ENCODE results near the gene C11orf91. TPM values are rescaled to one million over a fixed set of nuclear protein-coding genes. Genes with fewer than 3 reads are reported as not detected.
"Not testable (repeated sequence)": the region's sequence is repeated elsewhere in the genome, so short reads cannot be mapped to it uniquely, and the experiment has no call there.

Gene C11orf91
- polyA plus RNA-seq, 1 donor = not detected

DNA sequence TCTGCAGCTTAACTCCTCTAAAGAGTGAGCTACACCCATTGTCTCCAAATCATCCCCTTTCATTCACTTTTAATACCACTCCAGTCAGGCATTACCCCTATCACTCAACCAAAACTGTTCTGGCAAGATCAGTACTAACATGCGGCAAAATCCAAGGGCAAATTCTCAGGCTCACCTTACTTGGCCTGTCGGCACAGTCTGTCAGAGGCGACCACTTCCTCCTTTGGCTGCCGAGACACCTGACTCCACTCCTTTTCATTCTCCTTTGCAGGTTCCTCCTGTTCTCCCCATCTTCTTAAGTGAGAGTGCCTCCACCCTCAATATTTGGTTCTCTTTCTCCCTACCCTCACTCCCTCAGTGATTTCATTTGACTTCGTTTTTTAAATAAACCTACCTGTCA, 4.2 kb downstream of the C11orf91 start:
- no peak for DNase-seq

DNA sequence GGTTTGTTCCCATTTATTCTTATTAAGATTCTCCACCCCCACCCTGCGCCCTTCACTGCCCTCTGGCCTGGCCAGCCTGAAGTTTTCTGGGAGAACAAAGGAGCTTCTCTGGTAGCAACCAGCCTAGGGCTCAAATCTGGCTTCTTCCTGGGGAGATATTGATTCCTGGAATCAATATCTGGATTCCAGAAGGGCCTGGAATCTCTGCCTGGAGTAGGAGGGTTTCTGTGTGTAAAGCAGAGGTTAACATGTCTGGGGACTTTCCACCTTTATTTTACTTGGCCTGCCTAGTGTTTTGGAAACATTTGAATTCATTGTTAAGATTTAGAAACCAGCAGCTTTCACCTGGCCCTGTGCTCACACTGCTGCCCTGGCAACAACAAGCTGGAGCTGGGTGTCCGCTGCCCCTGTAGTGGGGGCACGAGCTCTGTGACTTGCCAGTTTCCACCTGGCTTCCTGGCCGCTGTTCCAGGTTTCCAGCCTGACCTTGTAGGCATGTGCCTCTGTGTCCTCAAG, 5.5 kb downstream of the C11orf91 start:
- no peak for DNase-seq

DNA sequence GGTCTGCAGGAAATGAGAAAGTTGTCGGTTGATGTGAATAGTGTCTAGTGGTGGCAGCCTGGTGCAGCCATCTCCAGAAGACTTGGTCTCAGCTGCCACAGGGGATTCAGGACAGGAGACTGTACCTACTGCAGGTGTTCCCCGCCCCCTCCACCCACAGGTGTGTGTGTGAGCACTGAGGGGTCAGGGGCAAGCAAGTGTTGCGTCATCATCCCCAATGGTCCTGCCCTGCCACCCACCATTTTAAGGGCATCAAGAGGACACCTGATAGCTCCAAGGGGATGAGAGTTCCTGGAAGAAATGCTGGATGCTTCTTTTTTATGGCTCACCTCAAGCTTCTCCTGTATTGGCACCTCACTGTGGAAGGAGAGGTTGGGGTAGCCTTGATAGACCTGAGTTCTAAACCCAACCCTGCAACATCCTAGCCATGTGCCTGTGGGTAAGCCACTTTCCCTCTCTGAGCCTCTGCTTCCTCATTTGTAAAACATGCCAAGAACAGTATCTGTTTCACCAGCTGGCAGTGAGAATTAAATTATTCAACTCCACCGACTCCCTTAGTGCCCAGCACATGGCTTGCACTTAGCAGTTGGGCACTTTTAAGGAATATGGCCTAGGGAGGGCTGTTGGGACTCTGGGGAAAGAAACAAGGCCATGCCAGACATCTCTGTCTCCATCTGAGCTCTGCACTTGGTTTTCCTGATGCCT, 6.1 kb downstream of the C11orf91 start:
- no peak for DNase-seq

DNA sequence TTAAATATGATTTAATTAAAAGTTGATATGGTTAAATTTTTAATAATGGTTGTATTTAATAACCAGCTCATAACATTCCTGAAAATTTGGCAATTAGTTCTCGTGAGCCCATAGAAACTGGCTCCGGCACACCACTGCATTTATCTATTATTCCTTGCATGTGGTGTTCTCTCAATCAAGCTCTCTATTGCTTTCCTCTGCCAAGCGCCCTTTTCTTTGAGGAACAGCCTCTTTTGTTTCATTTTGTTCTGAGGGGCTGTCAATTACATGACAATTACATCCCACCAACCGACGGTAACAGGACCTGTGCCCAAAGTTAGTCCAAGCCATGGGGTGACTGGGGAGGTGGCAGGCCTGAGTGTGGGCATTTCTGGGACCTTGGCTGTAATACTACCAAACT, 8.1 kb downstream of the C11orf91 start:
- DNase-seq = no peak

DNA sequence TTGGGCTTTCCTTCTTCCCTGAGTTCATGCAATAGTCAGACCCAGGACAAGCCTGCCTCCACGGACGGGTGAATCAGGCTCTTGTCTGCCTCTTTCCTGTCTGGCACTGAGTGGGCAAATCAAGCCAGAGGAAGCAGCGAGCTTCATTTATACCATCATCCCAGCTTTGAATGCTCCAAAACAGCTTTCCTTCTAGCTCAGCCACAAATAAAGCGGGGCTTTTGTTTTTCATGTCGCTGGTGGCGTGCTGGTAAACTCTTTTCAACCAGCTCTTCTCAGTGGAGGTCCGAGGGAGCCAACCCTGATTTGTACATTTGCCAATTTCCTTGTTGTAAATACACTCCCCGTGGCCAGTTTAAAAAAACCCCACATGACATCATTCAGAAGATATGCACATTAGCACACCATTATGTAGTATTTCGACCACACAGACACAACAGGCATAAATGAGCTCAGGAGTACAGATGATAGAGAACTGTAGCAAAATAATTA, 8.6 kb downstream of the C11orf91 start:
- peak; percentile 72 for DNase-seq

DNA sequence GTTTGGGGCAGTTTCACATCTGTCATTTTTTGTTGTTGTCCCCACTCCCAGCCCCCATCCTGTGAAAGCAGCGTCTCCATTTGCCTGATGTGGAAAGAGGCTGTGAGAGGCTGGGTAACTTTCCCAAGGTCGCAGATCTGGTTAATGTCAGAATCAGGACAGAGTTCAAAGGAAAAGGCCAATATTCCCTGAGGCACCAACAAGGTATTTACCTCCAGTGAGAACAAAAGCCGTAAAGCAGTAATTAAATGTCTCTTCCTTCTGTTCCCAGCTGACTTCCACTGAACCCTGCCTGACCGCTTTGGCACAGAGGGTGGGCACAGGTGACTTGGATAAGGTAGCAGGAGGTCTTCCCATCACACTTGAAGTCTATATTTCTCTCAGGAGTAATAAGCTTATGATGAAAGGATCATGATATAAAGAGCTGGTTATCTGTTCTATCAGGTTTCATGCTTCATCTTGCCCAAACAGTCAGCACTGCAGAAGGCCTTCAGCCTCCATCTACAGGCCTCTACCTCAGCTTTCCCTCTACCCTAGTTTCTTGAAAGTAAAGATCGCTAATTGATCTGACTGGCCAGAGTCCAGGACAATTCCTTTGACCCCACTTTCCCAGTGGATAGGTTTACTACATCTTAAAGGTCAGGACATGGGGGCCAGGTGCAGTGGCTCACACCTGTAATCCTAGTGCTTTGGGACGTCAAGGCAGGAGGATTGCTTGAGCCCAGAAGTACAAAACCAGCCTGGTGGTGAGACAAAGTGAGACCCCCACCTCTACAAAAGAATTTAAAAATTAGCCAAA, 9.4 kb downstream of the C11orf91 start:
- no peak for DNase-seq

DNA sequence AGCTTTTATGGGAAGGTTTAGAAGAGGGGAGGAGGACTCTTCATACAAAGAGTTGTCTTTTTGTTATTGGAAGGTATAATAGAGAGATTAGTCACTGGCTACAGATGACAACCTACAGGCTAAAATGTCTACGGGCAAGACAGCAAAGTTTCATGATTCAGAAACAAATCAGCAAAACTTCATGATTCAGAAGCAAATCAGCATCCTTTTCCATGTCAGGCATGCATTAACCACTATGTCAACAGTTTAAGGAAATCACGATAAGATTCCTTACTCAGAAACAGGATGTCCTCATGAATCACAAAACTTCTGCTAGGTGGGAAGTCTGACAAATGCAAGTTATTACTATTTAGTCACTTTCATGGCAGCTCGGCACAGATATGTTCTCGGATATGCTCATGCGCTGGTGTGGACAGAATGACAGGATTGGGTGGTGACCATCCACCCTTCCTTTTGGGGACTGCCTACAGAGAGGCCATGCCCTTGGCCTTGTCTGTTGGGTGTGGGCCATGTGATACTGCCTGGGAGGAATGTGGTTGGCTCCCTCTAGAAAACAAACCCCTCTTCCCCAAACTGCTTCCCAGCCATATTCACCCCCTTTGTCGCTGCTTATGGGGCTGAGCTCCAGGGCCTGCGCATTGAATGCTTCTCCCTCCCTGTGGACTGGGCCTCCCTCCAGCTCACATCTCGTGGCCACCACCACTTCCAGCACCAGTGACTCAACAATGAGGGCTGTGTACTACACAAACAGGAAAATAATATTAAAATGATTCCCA, 10.1 kb downstream of the C11orf91 start:
- DNase-seq = no peak

DNA sequence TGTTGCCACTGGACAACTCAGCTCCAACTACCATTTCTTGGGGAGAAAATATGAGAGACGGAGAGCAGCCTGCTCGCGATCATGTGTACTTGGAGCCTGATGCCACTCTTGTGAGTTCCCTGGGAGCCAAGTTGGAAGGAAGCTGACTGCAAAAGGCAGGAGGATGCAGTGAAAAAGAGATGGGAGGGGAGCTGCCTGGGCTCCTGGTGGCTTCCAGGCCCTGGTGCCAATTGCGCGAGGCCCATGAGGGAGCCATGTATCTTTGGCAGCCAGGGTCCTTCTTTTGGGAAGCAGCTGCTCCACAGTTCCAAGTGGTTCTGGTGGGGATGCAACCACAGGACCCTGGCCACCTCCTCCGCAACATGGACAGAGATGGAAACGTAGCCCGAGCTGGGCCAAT, 11.1 kb downstream of the C11orf91 start:
- no peak for DNase-seq

DNA sequence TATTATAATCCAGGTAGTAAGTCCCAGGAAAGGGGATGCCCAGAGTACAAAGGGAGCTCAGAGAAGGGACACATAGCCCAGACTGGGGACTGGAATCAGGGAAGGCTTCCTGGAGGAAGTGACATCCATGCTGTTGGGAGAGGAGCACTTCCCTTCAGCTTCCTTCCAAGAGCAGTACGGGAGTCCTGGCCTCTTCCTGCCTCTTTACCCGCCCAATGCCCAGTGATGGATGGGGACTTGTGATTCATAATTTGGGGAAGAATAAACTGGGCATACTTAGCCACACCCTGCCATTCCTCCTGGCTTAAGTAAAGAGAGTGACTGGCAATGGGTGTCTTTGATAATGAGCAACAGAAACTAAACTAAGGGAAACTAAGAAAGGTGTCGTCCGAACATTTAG, 11.5 kb downstream of the C11orf91 start:
- DNase-seq = no peak

DNA sequence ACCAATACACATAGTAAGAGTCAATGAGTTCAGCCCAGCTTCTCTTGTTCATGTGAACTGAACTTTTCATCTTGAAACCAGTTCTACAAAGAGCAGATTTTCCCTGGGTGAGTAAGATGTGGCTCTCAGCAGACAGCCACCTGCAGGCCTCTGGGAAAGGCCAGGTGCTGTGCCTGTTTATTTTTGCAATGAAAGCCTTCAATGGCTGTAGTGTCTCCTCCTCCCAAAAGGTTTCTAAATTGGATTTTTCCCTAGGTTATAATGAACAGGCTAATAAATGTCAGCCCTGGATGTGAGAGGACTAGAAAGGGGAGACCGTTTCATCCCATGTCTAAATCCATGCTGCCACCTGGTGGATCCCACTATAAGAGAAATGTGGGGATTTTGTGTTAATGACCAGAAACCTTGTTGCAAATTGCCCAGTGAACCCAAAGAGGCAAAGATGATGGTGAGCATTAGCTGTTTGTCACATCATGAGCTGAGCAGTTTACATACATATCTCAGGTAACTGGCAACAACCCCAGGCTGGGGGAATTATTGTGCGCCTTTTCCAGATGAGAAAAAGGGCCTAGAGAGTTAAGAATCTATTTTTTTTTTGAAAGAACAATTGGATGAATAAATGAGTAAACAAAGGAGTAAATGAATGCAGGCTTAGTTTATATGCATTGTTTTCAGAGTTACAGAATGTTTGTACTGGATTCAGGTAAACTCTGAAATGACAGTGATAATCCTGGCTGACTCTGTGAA, 12.7 kb downstream of the C11orf91 start:
- DNase-seq = peak; percentile 68

DNA sequence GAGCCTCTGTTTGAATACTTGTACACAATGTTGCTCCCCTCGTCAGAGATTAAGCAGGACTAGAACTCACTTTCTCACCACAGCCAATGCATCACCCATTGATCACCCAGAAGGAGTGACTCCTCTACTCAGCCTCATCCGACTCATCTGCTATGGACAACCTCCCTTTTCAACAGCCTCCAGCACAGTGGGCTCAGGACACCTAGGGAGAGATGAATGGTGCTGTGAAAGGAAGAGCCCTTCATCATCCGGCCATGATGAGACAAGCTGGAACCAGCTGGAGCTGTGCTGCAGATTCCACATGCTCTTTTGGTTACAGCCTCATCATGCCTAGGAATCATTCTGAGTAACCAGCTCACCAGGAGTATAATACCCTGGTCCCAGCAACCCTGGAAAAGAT, 15.5 kb downstream of the C11orf91 start:
- no peak for DNase-seq

DNA sequence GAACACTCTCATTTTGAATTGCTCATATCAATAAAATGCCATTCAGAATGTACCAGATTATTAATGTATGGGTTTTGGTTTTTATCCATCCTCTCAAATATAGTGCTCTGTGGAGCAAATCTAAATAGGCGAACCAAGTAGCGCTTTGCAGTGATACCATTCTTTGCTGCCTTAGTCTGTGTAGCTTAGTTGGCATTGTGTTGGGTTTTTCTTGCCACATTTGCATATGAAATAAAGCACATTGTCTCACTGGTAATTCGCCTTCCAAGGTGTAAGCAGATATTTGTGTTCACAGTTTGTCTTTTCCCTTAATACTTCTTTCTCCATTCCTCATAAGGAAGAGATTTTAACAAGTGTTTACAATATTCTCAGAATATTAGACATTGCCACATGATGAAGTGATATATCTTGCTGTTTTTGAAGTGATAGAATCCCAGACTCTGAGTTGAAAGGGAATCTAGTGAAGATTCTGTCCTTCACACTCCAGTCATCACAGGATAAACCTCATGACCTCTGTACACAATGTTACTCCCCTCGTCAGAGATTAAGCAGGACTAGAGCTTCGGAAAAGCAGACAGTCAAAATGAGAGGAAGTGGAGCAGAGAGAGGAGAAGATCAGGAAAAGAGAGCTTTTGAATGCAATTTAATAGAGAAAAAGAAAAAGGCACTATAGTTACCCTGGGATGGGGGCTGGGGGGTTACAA, 16.5 kb downstream of the C11orf91 start:
- DNase-seq = no peak

DNA sequence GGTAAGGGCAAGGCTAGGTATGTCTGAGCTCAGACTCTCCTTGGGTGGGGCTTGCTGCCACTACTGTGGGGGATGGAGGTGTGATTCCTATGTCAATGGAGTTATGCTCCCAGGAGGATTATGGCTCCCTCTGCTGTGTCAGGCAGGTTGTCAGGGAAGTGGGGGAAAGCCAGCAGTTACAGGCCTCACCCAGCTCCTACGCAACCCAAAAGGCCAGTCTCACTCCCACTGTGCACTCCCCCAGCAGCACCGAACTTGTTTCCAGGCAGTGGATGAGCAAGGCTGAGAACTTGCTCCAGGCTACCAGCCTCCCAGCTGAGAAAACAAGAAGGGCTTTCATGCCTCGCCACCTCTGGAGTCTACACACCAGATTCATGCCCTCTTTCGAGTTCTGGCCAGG, 18.2 kb downstream of the C11orf91 start:
- DNase-seq = no peak

DNA sequence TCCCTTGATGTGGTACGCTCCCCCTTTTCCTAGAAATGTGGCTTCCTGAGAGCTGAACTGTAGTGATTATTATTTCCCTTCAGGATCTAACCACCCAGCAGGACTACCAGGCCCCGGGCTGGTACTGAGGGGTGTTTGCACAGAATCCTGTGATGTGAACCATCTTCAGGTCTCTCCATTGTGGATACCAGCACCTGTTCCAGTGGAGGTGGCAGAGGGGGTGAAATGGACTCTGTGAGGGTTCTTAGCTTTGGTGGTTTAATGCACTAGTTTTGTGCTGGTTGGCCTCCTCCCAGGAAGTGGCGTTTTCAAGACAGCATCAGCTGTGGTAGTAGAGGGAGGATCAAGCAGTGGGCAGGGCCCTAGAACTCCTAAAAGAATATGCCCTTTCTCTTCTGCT, 18.6 kb downstream of the C11orf91 start:
- no peak for DNase-seq

DNA sequence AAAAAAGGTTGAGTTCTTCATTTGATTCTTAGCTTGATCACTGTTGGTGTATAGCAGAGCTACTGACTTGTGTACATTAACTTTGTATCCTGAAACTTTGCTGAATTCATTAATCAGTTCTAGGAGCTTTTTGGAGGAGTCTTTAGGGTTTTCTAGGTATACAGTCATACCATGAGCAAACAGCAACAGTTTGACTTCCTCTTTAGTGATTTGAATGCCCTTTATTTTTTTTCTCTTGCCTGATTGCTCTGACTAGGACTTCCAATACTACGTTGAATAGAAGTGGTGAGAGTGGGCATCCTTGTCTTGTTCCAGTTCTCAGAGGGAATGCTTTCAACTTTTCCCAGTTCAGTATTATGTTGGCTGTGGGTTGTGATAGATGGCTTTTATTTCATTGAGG, 22.0 kb downstream of the C11orf91 start:
- not testable (repeated sequence) for DNase-seq

DNA sequence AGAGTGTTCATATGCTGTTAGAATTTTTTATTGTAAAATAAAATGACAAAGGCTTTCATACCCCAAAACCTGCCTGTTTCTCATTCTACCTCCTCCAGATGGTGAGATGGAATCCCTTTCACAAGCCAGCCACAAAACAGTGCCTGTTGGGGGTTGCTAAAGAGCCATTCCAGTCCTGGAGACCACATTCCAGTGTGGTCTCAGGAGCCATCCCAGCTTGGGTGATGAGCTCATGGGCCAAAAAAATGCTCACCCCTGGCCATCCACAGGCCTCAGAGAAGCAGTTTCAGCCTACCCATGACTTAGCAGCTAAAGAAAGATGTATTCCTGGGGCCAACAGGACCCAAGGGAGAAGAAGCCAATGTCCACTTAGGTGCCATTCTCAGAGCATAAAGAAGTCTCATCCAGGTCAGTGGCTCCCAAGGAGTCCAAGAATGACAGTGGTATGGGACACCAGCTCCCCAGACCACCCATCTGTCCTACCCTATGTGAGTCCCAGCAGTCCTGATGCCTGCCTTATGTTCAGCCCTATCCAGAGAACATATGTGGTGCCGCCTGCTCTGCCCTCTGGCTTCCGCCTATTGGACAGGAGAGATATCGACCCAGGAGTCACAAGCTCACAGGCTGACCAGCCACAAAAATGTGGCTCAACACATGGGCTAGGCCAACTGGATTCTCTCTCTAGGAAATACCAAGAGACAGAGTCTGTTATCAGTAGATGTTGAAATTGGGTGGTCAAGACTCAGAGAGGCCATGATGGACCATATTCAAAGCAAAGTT, 26.4 kb downstream of the C11orf91 start:
- no peak for DNase-seq

DNA sequence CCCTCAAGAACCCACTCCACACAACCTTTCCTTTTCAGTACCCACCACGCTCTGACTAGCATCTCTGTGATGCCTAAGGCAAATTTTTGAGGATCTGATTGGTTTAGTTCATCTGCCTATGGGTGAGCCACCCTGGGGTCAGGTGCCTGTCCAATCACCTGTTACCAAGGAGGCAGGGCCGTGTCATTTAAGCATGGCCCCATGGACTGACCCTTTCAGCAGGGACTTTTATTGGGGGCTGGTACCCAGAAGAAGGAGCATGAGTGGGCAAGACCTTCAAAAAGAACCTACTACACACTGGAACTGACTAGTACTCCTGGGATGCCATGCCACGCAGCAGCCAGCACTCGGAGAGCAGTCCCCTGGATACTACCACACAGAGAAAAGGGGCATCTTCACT, 28.4 kb downstream of the C11orf91 start:
- no peak for DNase-seq

DNA sequence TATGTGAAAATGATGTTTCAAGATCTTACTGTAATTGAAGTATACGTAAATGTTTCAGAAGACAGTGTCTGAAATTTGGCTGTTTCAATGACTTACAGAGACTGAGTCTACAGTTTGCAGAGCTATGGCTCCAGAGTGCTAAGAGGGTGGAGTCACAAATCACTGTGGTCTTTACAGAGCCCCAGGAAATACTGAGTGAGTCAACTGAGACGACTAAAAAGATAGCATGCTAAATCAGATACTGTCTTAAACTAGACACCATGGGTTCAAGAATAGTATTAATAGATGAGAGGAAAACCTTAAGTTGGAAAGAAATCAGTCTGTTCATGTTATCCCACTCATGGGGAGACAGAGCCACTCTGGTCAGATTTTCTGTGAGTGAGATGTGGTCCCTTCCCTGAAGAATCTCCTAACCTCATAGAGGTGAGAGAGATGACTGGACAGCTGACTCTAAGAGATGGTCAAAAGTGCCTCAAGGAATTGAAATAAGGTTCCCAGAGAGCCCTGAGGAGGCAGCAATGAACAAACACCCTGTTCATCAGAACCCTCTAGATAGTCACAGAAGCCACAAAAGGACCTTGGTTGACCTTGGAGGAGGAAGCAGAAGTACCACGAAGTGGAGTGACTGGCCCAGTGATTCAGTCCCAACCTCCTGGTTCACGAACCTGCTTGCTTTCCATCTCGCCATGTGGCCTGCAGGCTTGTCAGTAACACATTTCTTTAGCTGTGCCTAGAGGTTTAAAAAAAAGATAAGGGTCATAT, 30.2 kb downstream of the C11orf91 start:
- DNase-seq = no peak

DNA sequence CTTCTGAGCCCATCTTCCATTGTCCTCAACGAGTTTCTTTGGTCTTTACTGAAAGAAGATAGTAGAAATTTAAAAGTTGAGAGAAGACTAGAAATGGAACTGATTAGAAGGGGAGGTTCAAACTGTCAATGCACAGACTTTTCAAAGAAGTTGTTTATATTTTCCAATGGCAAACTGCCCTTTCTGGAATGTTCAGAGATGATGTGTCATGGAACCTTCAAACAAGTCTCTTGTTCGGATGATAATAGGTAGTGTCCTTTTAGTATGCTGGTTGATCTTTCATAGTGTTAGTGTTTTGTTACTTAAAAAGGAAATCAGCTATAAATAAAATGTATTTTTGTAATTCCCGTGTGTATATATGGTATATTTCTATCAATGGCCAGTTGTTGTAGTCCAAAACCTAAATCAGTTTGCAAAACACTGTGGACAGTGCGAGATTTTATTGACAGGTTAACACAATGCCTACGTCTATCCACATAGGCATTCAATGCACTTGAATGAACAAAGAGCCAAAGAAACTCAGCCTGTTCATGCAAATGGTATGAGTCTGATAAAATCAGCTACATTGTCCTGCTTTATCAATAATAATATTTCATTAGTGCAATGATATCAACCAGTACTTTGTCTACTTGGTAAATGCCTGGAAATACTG, 30.9 kb downstream of the C11orf91 start:
- DNase-seq = no peak

Measured in left kidney (tissue), 2 donors.